GM12878 (cell line): Measurements from ENCODE around the gene MYO15A. TPM values are rescaled to one million over a fixed set of nuclear protein-coding genes. Genes with fewer than 3 reads are reported as not detected.

Experiments
- ATAC-seq: fragments of 200-7000 bp; cut with Tn5 transposase; 3 replicates; pipeline ENCODE4 v1.9.1; 2020; ENCODE audit warnings: mild to moderate bottlenecking, moderate library complexity
- BruUV-seq: library from RNA; stranded (reverse); fragments of 400-500 nt; replicated peaks from 2 replicates; lab custom pipeline; 2021; lab: Mats Ljungman, UMichigan
- CTCF ChIA-PET: fragments of 300-600 bp; sonication (Branson Sonifier 250); formaldehyde crosslinking; extraction: SDS; loops from one replicate; lab custom pipeline; 2021; ENCODE audit warnings: inconsistent platforms; lab: Yijun Ruan, JAX
- POLR2A ChIA-PET: fragments of 350-600 bp; formaldehyde crosslinking; extraction: SDS; loops from one replicate; lab custom pipeline; 2021; ENCODE audit warnings: inconsistent platforms; lab: Charles Lee
- RAD21 ChIA-PET: fragments of 300-600 bp; sonication (Branson Sonifier 250); formaldehyde crosslinking; loops from one replicate; lab custom pipeline; 2023; ENCODE audit warnings: antibody characterized with exemption; ENCODE audit not compliant: unreplicated experiment; lab: Charles Lee
- SMC1A ChIA-PET: fragments of 300-600 bp; sonication (Branson Sonifier 250); formaldehyde crosslinking; loops from one replicate; lab custom pipeline; 2023; ENCODE audit not compliant: unreplicated experiment, uncharacterized antibody; lab: Charles Lee
- DNase-seq: peaks from one replicate; pipeline ENCODE4 v3.0.0-alpha.2; 2011; ENCODE audit warnings: low read depth, low spot score
- FAIRE-seq: peaks from 3 replicates; lab custom pipeline; 2011; peaks lifted over from hg19 to GRCh38; lab: Jason Lieb, UNC
- H2AFZ ChIP-seq: 2 replicates; pipeline ENCODE4 v1.6.0; 2011; ENCODE audit warnings: low read depth, low read length, control low read depth; ENCODE audit not compliant: control insufficient read depth
- H3K27ac ChIP-seq: 2 replicates; pipeline ENCODE4 v1.5.1; 2011; ENCODE audit warnings: control low read depth; ENCODE audit not compliant: control insufficient read depth, insufficient read depth
- H3K27me3 ChIP-seq, 2 experiments: replicated peaks in 1 of 2; 2 replicates each; pipeline versions ENCODE4 v1.6.0 to v1.6.1; 2011; ENCODE audit warnings: low read length in 1 of 2; ENCODE audit not compliant: control insufficient read depth in 2 of 2, insufficient read depth in 2 of 2
- H3K36me3 ChIP-seq, 2 experiments: 2 replicates each; pipeline ENCODE4 v1.5.1; 2011; ENCODE audit warnings: low read length in 1 of 2; ENCODE audit not compliant: control insufficient read depth in 2 of 2, insufficient read depth in 2 of 2
- H3K4me1 ChIP-seq: 2 replicates; pipeline ENCODE4 v1.6.1; 2011; ENCODE audit warnings: mild to moderate bottlenecking, low read length, moderate library complexity, mixed read lengths; ENCODE audit not compliant: control insufficient read depth, insufficient read depth
- H3K4me2 ChIP-seq: 2 replicates; pipeline ENCODE4 v1.6.0; 2011; ENCODE audit warnings: control low read depth; ENCODE audit not compliant: control insufficient read depth, insufficient read depth
- H3K4me3 ChIP-seq: fragments of 200-600 bp; sonication (generic); 2 replicates; pipeline ENCODE4 v1.5.1; 2016
- H3K79me2 ChIP-seq: 2 replicates; pipeline ENCODE4 v1.6.0; 2011; ENCODE audit warnings: low read length; ENCODE audit not compliant: control insufficient read depth, insufficient read depth
- H3K9ac ChIP-seq: 2 replicates; pipeline ENCODE4 v1.8.0; 2011; ENCODE audit warnings: low read length, control low read depth, mixed read lengths; ENCODE audit not compliant: control insufficient read depth, insufficient read depth
- H3K9me3 ChIP-seq: replicated peaks from 3 replicates; pipeline ENCODE4 v1.5.1; 2011; ENCODE audit warnings: mild to moderate bottlenecking, low read length; ENCODE audit not compliant: control insufficient read depth, insufficient read depth
- H4K20me1 ChIP-seq: 2 replicates; pipeline ENCODE4 v1.6.0; 2011; ENCODE audit not compliant: control insufficient read depth, insufficient read depth
- DPF2 ChIP-seq: fragments of 450-650 bp; IDR thresholded peaks from 2 replicates; pipeline ENCODE4 v1.6.1; 2017; ENCODE audit warnings: mild to moderate bottlenecking
- EZH2 ChIP-seq: IDR thresholded peaks from 2 replicates; pipeline ENCODE4 v1.6.1; 2012; ENCODE audit warnings: low read depth, mild to moderate bottlenecking, control low read depth, inconsistent platforms, low read length, borderline replicate concordance; ENCODE audit not compliant: control insufficient read depth
- FOXM1 ChIP-seq: IDR thresholded peaks from 2 replicates; pipeline ENCODE4 v1.6.1; 2012; ENCODE audit warnings: low read depth, mild to moderate bottlenecking, inconsistent platforms, low read length, moderate library complexity
- HDAC2 ChIP-seq: fragments of 200-600 bp; sonication (generic); IDR thresholded peaks from 2 replicates; pipeline ENCODE4 v1.6.1; 2017
- IKZF1 ChIP-seq: fragments of 450-650 bp; conservative IDR thresholded peaks from 2 replicates; pipeline ENCODE4 v1.6.1; 2017; ENCODE audit warnings: antibody characterized with exemption, mild to moderate bottlenecking
- JUNB ChIP-seq: IDR thresholded peaks from 2 replicates; pipeline ENCODE4 v1.6.1; 2016; ENCODE audit warnings: antibody characterized with exemption, mild to moderate bottlenecking
- MEF2B ChIP-seq: fragments of 450-650 bp; IDR thresholded peaks from 2 replicates; pipeline ENCODE4 v1.6.1; 2018; ENCODE audit warnings: mild to moderate bottlenecking, moderate library complexity; ENCODE audit not compliant: partially characterized antibody, poor library complexity, severe bottlenecking
- NFIC ChIP-seq: IDR thresholded peaks from 2 replicates; pipeline ENCODE4 v1.6.1; 2012; ENCODE audit warnings: low read depth, mild to moderate bottlenecking, inconsistent platforms, low read length, moderate library complexity
- RAD21 ChIP-seq: IDR thresholded peaks from 2 replicates; pipeline ENCODE4 v1.6.1; 2011; ENCODE audit warnings: mild to moderate bottlenecking, low read depth, low read length, moderate library complexity; ENCODE audit not compliant: insufficient read depth
- SREBF2 ChIP-seq: IDR thresholded peaks from 2 replicates; pipeline ENCODE4 v1.6.1; 2012; ENCODE audit warnings: mild to moderate bottlenecking, low read length
- ZNF207 ChIP-seq: fragments of 450-650 bp; IDR thresholded peaks from 2 replicates; pipeline ENCODE4 v1.6.1; 2014; ENCODE audit warnings: antibody characterized with exemption, mild to moderate bottlenecking, borderline replicate concordance
- WGBS: methylation state at CpG from one replicate; pipeline ENCODE4 v1.1.6; 2016; ENCODE audit warnings: low lambda C conversion rate; ENCODE audit not compliant: insufficient replicate concordance, insufficient coverage; ENCODE audit errors: missing lambda C conversion rate; 5-methylcytosine and 5-hydroxymethylcytosine counted together
- in situ Hi-C: fragments of 300-500 bp; cut with MboI; formaldehyde crosslinking; loops from 9 replicates; pipeline ENCODE4 v1.14.3; 2018; ENCODE audit warnings: mixed read lengths
- intact Hi-C: fragments of 100-400 bp; cut with micrococcal nuclease; formaldehyde crosslinking; loops from one replicate; pipeline ENCODE4 v1.14.2; 2022; ENCODE audit not compliant: unreplicated experiment
- polyA plus RNA-seq, 11 experiments: library from polyadenylated mRNA; depleted of rRNA in 4 of 11; unstranded in 6 of 11; stranded (reverse) in 5 of 11; fragments of >200 nt; fragmentation: Nextera tagmentation in 4 of 11; fragmentation: Illumina TruSeq in 1 of 11; extraction: Ambion mirVana in 4 of 11; extraction: Trizol in 1 of 11; gene quantifications; 1 replicate in 1 of 11; 2 replicates in 10 of 11; pipeline versions ENCODE4 v1.2.1 to v1.2.3, GENCODE V29; 2011 to 2016; ENCODE audit warnings: inconsistent platforms in 2 of 11, missing spikeins in 2 of 11, low read depth in 1 of 11
- total RNA-seq, 4 experiments: library from RNA; depleted of rRNA in 3 of 4; stranded (reverse); fragments of >200 nt in 3 of 4; fragmentation: Illumina TruSeq in 1 of 4; extraction: Trizol in 1 of 4; gene quantifications; 2 replicates each; pipeline versions ENCODE4 v1.2.1 to v1.2.3, GENCODE V29; 2013 to 2021
- TF ChIP-seq, protein P1 (sequence below): fragments of 450-650 bp; IDR thresholded peaks from 2 replicates; pipeline ENCODE4 v1.6.1; 2017; ENCODE audit warnings: mild to moderate bottlenecking, moderate library complexity

MYO15A gene
- total and polyA plus RNA-seq, 10 of the 15 experiments (the other 5 are each of a cell fraction or from before 2014, with no cell fraction given), result 0.03 to 0.77 (median 0.21) TPM; not detected in 4

DNA sequence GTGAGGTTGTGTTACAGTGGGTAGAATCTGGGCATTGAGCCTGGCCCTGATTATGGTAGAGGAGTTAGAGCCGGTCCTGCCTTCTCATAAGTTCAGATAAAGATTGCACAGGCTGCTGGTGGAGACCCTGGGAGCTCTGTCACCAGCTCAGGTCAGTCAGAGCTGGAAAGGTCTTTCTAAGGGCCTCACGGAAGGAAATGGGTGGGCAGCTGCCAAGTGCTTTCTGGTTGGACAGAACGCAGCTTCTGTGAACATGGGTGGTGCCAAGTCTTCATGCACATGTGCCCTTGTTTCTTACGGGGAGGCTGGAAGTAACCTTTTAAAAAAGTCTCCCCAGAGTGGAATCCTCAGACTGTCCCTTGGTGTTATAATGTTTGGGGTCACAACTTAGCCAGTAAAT lies 90.0 kb downstream of the MYO15A start:
- Histone ChIP-seq H3K4me3 (no peak overlapping the region), H3K27me3 (no peaks in the 10 kb centered on the region), H3K4me1 (no peaks in the 10 kb centered on the region), H3K27ac (no peak overlapping the region), H3K36me3 (peaks cover 35 to 48% of the 10 kb centered on the region in 2 experiments), H2AFZ (no peak overlapping the region), H3K79me2 (peaks cover 29% of the 10 kb centered on the region), H4K20me1 (peaks cover 10% of the 10 kb centered on the region), H3K4me2 (no peak overlapping the region), H3K9ac (no peak overlapping the region), H3K9me3 (no peaks in the 10 kb centered on the region)
- 57% methylated on average over 4 of the region's 4 CpGs for WGBS
- no peak for DNase-seq
- intact Hi-C loops, result no loop called here
- TF ChIP-seq HDAC2, result no peak
- no peak for TF ChIP-seq DPF2
- TF ChIP-seq NFIC, result no peak
- no peak for TF ChIP-seq ZNF207
- no peak for TF ChIP-seq RAD21
- no peak for TF ChIP-seq EZH2
- no peak for TF ChIP-seq FOXM1
- no peak for TF ChIP-seq SREBF2
- no peak for TF ChIP-seq IKZF1
- TF ChIP-seq, protein P1, sequence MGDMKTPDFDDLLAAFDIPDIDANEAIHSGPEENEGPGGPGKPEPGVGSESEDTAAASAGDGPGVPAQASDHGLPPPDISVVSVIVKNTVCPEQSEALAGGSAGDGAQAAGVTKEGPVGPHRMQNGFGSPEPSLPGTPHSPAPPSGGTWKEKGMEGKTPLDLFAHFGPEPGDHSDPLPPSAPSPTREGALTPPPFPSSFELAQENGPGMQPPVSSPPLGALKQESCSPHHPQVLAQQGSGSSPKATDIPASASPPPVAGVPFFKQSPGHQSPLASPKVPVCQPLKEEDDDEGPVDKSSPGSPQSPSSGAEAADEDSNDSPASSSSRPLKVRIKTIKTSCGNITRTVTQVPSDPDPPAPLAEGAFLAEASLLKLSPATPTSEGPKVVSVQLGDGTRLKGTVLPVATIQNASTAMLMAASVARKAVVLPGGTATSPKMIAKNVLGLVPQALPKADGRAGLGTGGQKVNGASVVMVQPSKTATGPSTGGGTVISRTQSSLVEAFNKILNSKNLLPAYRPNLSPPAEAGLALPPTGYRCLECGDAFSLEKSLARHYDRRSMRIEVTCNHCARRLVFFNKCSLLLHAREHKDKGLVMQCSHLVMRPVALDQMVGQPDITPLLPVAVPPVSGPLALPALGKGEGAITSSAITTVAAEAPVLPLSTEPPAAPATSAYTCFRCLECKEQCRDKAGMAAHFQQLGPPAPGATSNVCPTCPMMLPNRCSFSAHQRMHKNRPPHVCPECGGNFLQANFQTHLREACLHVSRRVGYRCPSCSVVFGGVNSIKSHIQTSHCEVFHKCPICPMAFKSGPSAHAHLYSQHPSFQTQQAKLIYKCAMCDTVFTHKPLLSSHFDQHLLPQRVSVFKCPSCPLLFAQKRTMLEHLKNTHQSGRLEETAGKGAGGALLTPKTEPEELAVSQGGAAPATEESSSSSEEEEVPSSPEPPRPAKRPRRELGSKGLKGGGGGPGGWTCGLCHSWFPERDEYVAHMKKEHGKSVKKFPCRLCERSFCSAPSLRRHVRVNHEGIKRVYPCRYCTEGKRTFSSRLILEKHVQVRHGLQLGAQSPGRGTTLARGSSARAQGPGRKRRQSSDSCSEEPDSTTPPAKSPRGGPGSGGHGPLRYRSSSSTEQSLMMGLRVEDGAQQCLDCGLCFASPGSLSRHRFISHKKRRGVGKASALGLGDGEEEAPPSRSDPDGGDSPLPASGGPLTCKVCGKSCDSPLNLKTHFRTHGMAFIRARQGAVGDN, result no peak
- TF ChIP-seq JUNB, result no peak
- no peak for TF ChIP-seq MEF2B
- in situ Hi-C loops, result no loop called here
- POLR2A ChIA-PET, result interaction anchor here (0.5 to 2.1 kb wide), 2 partner anchors 8 to 176 kb away, joined by 3 to 6 read pairs; no protein-coding TSS in a partner anchor
- no peak for ATAC-seq
- RAD21 ChIA-PET, result interaction anchor here (1.1 kb wide), 1 partner anchor 58 kb away, joined by 5 read pairs; no protein-coding TSS in a partner anchor
- BruUV-seq, result no TSS peak
- no peak for FAIRE-seq
- CTCF ChIA-PET, result interaction anchor here (1.2 to 2.8 kb wide), 5 partner anchors 9 to 20 kb away, joined by 3 to 18 read pairs (median 6); no protein-coding TSS in a partner anchor
- SMC1A ChIA-PET, result interaction anchor here (1.0 kb wide), 1 partner anchor 8 kb away, joined by 3 read pairs; no protein-coding TSS in a partner anchor
